A172 (cell line): ENCODE data around the gene ALS2CL. TPM values are rescaled to one million over a fixed set of nuclear protein-coding genes. Genes with fewer than 3 reads are reported as not detected.

Experiments
- DNase-seq: peaks from one replicate; pipeline ENCODE4 v3.0.0-alpha.2; 2015; ENCODE audit warnings: low spot score
- total RNA-seq: library from RNA; depleted of rRNA; stranded (reverse); fragments of >200 nt; shearing (Covaris generic); gene quantifications from 2 replicates; pipeline ENCODE4 v1.2.3, GENCODE V29; 2014

ALS2CL gene
- total RNA-seq, 1 experiment from 2014 or later, result 5.4 TPM

GRCh38 chr3:46679681-46680080 lies 13.8 kb downstream of the ALS2CL start:
- no peak for DNase-seq

- no peak for DNase-seq
Measured at GRCh38 chr3:46678280-46678679, 15.2 kb downstream of the ALS2CL start.

- DNase-seq, result no peak
Measured at GRCh38 chr3:46677411-46677726, 16.1 kb downstream of the ALS2CL start.

GRCh38 chr3:46676601-46677410 lies 16.7 kb downstream of the ALS2CL start:
- DNase-seq, result no peak

- DNase-seq, result no peak
Measured at GRCh38 chr3:46675843-46676567, 17.5 kb downstream of the ALS2CL start.

- no peak for DNase-seq
Measured at GRCh38 chr3:46675426-46675825, 18.1 kb downstream of the ALS2CL start.

GRCh38 chr3:46674031-46674845 lies 19.2 kb downstream of the ALS2CL start:
- no peak for DNase-seq

GRCh38 chr3:46673151-46674030 lies 20.1 kb downstream of the ALS2CL start:
- DNase-seq, result no peak

- no peak for DNase-seq
Measured at GRCh38 chr3:46672349-46672695, 21.2 kb downstream of the ALS2CL start.

- no peak for DNase-seq
Measured at GRCh38 chr3:46671541-46672348, 21.7 kb downstream of the ALS2CL start.

GRCh38 chr3:46670891-46671427 lies 22.5 kb downstream of the ALS2CL start:
- no peak for DNase-seq

GRCh38 chr3:46670000-46670890 lies 23.2 kb downstream of the ALS2CL start:
- no peak for DNase-seq

GRCh38 chr3:46669191-46669999 lies 24.1 kb downstream of the ALS2CL start:
- DNase-seq, result no peak

- no peak for DNase-seq
Measured at GRCh38 chr3:46668591-46668990, 24.9 kb downstream of the ALS2CL start.

GRCh38 chr3:46668116-46668515 lies 25.4 kb downstream of the ALS2CL start:
- no peak for DNase-seq

GRCh38 chr3:46667657-46668056 lies 25.8 kb downstream of the ALS2CL start:
- no peak for DNase-seq

- DNase-seq, result no peak
Measured at GRCh38 chr3:46667061-46667621, 26.3 kb downstream of the ALS2CL start.

- DNase-seq, result no peak
Measured at GRCh38 chr3:46666453-46666845, 27.0 kb downstream of the ALS2CL start.
